ENCODE results near the gene AFDN.

AFDN gene

DNA sequence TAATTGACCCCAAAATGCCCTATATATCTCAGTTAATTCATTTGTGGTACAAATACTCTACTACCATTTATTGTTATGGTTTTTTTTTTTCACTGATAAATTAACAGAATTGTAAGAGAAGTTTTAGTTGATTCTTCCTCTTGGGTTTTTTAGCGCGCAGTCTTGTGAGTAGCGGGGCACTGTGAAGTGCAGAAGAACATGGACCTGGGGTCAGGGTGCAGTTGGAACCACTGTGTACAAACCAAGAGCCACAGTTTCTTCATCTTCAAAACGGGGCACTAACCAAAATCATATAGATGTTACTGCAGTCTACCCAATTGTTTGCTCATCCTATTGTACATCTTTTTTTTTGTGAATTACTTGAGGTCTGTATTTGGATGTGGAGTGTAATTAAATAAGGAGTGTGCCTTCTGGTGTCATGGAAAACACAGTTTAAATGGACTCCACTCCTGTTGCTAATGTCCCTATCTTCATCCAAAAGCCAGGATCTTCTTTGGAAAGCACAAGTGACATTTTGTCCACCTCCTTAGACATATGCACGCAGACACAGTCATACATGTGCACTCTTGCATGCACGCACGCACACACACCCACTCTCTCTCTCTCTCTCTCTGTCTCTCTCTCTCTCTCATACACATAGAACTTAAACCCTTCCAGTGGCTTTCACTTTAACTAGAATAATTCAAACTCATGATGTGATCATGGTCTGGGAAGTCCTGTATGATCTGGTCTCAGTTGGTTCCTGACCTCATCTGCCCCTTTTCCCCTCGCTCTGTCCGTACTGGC, 51.5 kb downstream of the AFDN start:
- DNase-seq, result no peak

DNA sequence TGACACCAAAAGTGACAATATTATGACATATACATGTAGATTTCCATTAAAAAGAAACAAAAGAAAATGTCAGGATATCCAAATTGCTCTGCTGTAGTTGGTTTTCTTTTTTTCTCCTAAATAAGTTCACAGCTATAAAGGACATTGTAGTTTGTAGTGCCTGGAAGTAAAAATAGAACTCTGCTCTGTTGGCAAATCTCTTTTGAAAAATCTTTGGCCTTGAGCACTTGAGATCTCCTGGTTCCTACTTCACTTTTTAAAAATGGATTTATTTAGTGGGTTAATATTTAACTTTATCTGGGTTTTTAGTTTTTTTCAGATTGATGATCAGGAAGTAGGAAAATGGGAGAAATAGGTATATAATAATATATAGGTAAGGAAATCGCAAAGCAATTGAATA, 52.9 kb downstream of the AFDN start:
- DNase-seq, result no peak

DNA sequence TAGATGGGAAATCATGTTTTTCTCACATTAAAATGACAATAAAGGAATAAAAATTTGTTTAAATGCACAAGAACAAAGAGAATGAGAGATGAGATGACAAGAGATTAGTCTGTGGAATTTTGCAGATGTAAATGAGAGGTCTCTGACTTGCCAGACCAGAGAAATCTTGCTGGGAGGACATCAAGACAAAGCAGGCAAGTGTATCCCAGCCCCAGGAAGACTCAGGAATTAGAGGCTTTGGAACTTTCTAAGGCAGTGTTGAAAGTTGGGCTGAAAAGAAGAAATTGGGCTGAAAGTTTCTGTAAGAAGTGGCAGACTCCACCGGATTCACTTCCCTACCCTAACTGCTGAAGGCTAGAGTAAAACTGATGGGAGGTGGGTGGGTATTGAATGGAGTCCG, 54.6 kb downstream of the AFDN start:
- no peak for DNase-seq

DNA sequence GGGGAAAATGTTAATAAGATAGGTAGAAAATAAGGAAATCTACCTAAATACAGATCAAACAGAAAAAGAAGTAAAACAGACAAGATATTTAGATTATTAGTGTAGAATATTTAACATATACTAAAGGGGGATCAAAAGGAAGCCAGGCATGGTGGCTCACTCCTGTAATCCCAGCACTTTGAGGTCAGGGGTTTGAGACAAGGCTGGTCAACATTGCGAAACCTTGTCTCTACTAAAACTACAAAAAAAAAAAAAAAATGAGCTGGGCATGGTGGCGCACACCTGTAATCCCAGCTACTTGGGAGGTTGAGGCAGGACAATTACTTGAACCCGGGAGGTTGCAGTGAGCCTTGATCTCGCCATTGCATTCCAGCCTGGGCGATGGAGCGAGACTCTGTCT, 55.5 kb downstream of the AFDN start:
- DNase-seq, result no peak

DNA sequence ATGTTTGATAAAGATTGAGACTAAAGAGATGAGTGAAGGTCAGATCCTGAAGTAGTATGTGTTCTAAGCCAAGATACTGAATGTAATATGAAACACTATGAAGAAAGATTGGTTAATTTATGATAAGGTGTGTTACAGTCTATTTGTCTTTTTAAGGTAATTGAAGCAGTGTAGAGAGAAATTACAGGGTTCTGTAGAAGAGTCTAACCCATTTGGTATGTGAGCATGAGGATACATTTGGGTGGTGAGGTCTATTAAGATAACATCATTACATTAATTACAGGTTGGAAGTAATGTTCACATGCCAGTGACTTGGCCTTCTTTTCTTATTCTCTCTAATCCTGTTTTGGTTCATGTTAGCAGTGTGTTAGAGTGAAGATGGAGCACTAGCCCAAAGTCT, 61.4 kb downstream of the AFDN start:
- DNase-seq, result no peak

DNA sequence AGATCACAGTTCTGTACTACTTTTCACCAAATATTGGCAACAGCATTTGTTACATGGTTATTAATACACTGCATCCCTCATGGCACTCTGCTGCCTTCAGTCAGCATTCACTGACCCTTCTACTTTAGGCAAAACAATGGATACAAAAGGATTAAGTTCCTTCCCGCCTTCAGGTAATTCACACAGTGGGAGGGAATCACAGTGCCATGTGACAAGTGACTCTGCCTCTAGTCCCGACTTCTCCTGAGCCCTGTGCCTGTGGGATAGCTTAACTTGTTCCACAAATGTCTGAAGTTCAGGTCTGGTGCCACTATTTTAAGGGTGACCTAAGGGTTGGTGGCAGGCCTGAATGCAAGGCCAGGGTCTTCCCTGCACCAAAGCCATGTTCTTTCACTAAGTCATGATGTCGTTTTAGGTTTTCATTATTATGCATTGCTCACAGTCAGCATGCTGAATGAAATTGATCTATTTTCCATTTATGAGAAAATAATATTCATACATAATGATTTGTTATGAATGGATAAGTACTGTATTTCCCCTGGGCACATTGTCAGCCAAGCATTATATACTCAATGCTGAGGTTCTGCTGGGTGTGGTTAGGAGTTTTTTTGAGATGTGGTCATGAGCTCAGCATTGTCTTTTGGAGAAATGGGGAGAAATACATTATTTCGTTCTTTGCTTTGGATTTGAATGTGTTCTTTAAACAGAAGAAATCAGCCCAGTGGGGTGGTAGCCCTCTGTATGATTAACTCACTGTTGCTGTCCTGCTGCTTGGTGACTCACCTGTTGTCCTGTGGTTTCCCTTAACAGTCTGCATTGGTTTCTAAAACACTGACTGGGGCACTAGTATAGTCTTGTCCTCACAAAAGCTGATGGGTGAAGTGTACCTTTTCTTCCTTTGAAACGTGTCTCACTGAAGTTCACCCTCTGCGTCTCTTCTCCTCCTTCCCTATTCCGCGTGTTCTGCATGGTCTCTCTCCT, 66.4 kb downstream of the AFDN start:
- DNase-seq, result no peak

DNA sequence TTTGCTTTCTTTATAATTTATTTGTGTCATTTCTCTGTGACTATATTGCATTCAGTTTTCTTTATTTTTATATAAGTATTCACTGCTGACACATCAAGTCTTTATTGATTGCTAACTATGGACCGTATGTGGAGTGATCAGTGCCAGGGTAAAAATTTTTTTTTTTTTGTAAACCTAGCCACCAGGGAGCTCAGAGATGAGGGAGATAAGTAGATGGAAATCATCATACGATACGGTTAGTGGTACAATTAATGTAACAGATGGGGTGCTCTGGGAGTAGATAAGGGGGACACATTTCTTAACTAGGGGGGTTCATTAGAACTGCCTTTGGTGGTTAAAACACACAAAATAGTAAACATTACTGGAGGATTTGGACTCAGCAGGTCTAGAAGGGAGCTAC, 68.3 kb downstream of the AFDN start:
- no peak for DNase-seq

DNA sequence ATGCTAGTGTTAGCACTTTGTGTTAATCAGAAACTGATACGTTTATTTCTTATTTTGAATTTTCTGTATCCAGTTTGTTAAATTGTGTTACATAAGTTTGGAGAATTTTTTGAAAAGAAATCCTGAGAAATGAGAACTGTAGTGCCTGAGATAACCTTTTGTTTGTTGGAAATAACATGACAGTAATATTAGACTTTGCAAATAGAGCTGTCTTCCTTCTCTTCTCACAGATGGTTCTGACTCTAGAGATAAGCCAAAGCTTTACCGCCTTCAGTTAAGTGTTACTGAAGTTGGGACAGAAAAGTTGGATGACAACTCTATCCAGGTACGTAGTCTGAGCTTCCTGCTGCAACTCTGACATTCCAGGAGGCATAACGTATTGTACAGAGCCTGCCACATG, 69.9 kb downstream of the AFDN start:
- DNase-seq, result no peak

DNA sequence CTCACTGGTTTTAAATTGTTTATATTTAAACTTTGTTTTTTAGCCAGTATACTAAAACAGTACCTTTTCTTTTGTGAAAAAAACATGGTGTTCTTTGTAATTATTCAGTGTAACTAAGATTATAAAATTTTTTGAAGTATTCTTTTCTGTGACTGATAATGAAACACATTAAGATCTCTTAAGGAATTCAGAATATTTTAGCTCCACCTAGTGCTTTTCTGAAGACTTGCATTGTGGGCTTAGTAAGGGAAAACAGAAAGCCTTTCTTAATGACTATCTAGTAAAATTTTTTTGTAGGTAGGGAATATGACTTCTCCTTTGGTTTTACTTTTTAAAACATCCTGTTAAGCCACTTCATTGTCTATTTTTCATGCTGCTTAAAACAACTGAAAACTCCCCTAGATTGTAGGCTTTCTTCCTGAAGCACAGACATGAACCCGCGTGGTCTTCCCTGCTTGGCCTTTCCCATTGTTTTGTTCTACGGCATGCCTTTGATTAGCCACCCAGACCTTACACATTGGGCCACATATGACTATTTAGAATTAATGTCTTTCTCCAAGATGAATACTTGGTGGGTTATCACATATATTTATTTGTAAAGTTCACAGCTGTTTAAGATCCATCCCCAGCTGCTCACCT, 72.1 kb downstream of the AFDN start:
- no peak for DNase-seq

DNA sequence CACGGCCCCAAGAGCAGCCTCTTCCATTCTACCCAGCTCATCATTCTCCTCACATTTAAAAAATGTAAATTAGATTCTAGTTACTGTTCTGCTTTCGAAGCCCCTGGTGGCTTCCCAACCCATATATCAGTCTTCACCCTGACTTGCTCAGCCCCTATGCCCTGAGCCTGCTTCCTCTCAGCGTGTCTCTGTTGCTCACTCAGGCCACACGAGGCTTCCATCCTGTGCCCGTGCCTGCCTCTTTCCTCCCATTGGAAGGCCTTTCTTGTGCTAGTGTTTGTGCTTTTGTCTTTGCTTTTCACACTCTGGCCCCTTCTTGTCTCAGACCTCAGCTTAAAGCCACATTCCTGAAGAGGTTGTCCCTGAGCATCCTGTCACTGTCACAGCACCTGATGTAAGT, 78.1 kb downstream of the AFDN start:
- no peak for DNase-seq

DNA sequence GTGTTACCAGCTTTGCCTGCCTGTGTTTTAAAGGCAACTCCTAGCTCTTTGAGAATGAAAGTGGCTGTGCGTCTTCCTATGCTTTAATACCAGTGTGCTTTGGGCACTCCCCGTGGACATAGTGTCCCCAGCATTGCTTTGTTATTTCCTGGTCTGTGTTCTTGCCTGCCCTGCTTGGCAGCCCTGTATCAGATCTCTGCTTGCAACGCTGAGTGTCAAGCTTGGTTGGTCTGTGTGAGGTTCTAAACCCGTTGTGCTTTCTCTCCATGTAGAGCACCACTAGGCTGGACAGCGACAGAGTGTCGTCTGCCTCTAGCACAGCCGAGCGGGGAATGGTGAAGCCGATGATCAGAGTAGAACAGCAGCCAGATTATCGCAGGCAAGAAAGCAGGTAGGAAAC, 80.2 kb downstream of the AFDN start:
- DNase-seq, result peak; percentile 49

DNA sequence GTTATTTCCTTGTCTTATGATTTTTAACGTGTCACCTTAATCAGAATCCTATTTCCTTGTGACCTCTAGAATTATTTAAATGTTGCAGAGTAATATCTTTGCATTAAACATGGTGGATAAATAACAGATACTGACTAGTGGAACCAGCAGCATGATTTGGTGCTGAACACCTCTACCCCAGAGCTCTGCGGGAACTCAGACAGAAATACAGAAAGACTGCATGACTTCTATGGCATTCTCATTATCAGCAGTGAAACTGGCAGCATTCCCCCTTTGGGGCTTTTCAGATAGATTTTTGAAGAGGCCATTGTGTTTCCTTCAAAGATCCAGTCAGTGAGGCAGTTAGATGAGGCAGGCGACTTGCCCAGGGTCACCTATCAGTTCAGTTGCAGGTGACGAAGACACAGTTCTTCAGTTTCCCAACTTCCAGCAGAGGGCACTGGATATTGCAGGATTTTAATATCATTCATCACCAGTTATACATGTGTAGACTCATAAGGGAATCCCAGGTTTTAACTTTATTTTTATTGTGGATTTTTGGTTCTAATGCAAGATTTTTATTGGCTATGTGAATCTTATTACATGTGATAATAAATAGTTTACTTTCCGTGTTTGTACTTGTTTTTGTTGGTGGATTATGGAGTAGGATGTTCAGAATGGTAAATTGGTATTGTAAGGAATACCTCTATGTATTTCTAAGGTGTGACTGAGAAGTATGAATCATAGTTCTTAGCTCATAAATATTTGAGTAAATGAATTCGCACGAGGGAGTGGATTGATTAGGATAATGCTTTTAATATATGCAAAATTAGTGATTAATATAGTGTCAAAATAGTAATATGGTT, 81.3 kb downstream of the AFDN start:
- no peak for DNase-seq

DNA sequence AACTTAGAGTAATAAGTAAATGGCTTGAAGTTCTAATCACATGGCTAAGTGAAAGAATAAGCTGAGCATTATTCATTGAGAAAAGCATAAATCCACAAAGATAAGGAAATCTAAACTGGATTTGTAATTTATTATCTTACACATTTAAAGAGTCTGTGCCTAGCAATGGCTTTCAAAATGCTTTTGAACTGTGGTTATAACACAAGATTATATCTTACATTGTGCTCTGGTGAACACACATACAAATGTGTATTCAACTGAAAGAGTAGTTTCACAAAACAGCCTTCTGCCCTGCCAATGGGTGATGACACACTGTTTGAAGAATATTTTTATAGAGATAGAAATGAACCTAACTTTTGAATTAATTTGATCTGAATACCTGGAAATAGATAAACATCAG, 83.3 kb downstream of the AFDN start:
- no peak for DNase-seq

DNA sequence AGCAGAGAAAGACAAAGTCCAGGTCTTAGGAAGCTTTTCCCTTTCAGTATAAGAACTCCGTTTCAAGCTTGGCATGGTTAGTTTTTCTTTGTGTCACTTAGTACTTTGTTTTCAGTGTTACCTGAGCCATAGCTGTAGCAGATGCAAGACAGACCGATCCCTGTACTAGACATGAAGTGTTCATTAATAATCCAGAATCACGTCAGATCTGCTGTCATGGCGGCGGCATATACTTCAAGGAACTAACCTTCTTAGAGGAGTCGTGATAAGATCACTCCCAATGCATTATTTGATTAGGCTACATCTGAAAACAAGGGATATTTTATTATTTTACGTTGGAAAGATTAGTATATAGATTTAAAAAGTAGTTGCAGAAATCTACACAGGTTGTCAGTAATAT, 83.9 kb downstream of the AFDN start:
- no peak for DNase-seq

DNA sequence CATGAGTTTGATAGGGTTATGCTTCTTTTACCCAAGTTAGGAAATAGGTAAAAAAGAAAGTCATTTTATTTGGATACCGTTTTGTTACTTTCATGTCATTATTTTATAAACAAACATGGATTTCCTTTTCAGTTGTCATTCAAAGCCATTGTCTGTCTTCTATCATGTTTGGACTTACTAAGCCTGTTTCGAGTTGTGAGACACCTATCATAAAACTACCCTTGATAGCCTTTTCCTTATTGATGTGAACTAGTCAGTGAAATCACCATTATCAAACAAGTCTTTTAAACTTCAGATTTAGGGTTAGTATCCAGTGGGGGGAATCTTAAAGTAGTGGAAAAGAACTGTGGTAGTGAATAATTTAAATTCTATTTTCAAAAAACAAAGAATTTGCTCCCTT, 85.8 kb downstream of the AFDN start:
- DNase-seq, result no peak

DNA sequence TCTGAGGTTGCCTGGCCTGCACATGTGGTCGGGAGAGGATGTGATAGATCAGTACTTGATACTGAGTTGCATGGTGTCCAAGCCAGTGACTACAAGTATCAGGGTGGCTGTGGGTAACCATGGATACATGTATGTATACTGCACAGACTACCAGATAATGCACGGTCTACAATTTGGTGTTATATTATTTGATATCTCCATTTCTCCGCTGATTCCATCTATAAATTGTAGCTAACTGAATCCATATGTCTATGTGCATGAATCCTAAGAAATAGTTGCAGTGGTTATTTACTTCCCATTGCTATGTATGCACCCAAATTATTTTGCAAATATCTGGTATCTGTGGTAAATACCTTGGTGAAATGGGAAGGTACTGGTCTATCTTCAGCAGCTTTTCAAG, 87.0 kb downstream of the AFDN start:
- DNase-seq, result no peak

DNA sequence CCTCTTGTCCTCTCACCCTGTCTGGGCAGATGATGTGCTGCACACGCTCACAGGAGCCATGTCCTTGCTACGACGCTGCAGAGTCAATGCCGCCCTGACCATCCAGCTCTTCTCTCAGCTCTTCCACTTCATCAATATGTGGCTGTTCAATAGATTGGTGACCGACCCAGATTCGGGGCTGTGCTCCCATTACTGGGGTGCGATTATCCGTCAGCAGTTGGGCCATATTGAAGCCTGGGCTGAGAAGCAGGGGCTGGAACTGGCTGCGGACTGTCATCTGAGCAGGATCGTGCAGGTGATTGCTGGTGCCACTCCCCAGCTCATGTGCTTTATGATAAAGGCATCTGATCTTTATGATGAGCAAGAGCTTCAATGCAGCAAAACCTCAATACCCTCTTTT, 88.4 kb downstream of the AFDN start:
- no peak for DNase-seq

DNA sequence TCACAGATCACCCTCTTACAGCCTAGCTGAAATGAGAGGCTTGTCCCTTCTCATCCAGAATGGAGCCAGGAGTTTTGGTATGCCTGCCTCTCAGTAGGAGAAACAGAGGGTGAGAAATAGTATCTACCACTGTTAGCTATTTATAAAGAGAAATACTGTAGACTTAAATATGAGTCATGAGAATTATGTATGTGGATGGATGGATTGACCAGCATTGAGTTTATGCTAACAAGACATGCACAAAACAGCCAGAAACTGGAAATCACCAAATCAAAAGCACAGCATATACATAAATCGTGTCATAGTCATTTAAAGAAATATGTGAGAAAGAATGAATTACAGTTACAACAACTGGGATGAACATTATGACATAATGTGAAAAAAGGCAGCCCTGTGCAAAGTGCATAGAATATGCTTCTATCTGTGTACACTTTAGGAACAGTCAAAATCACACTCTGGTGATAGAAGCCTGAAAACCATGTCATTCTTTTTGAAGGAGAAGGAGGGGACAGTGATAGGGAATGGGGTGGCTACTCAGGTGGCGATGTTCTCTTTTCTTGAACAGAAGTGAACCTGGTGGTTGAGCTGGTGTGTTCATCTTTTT, 90.9 kb downstream of the AFDN start:
- no peak for DNase-seq

DNA sequence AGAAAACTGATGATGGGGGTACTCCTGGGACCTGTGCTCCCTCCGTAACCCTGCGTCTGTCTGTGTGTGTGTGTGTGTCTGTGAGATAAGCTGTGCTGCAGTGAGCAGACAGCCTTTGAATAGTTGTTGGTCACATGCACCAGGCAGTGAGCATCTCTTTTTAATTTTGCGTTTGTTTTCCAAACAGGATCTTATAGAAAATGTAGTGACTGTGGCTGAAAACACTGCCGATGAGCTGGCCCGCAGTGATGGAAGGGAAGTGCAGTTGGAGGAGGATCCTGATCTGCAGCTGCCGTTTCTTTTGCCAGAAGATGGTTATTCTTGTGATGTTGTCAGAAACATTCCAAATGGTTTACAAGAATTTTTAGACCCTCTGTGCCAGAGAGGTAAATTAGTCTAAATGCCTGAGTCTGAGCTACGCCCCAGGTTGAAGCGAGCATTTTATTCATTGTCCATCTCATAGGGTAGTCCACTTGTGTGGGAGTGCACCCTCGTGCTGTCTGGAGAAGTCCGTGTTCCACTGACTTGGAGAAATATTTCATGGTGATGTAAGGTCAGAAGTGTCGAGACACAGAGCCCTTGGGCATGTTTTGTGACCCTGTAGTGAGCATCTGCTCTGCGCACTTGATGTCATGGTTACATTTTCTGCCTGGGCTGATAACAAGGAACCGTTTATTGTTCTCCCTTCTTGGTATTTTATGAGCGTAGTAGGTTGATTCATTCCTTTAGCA, 92.0 kb downstream of the AFDN start:
- DNase-seq, result no peak

DNA sequence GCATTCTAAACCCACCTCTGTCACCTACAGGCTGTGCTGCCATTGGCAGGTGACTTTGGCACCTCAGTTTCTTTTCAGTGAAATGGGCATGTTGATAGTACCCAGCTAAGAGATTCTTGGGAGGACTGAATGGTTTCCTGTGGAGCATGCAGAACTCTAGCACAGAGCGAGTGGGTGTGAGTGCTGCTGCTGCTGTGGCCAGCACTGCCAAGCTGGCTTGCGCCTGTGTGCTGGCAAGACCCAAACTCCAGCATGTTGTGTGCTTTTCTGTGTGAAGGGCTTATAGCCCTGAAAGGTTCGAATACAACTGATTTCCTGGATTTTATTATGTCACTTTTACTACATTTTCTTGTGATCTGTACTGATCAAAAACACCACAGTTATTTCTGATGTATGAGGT, 92.6 kb downstream of the AFDN start:
- no peak for DNase-seq

DNA sequence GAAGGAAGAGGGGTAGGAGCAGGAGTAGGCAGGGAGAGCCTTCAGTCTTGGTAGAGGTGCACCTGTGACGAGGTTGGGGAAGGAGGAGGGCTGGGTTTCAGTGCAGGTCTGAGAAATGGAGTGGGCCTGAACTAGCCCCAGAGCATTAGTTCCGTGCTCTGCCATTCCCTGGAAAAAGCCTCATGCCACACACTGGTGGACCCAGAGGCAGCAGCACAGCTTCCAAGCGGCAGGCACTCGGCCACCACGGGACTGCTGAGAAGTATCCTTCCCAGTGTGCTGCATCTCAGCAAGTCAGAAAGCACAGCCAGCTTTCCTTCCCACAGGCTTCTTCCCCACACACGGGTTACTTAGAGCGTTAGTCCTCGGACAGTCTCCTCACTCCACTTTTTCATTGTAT, 93.5 kb downstream of the AFDN start:
- DNase-seq, result no peak

DNA sequence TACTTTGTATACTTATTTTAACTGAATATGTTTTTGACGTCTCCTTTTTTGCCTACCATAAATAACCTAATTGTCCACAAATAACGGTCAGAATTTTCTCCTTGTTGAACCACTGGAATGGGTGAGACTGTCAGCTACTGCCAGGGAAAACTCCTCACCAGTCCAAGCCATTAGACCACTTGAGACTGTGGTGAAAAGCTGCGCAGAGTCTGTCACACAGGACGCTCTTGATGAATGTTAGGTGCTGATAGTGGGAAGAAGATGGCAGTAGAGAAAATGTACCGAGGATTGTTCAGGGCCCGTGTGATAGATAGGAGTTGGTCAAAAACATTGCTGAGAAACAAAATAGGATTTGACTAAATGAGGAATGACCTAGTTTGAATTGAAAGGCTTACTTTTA, 95.1 kb downstream of the AFDN start:
- DNase-seq, result no peak

All from left hindlimb (tissue), 1 donor.